COLO829 (cell line): Measurements from ENCODE around the gene GCHFR.

Experiments
- DNase-seq: peaks from one replicate; pipeline ENCODE4 v3.0.0; 2012; ENCODE audit warnings: low spot score

The GCHFR gene

DNA sequence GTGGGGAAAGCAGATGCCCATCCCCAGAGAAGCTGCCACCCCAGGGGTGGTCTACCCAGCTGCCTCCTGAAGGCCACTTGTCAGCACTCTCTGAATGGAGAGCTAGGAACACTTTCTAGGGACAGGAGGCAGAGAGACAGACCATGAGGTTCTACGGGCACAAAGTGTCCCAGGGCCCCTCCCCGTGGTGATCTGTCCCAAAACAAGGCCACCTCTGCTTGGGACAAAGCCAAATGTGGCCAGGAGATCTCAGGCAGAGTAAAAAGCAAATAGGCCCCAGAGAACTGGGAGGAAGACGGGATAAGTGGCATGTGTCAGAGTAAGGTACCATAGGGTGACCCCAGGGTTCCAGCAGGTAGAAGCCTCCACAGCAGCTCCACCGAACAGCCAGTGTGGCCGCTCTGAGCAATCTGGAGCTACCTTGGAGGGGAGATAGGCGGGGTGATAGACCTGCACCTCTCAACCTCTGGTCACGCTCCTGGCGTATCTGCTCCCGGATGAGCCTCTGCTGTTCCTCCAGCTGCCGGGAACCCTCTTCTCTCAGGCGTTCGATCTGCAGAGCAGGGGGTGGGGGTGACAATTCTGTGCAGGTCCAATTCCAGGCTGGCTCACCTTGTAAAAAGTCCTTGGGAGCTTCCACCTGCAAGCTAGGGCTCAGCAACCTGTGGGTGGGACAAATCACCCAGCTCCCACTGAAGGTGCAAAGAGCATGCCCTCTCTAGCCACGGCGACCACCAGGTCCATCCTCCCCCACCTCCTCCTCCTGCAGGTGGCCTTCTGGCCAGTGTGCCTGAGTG lies 12.1 kb downstream of the GCHFR start:
- DNase-seq = no peak

DNA sequence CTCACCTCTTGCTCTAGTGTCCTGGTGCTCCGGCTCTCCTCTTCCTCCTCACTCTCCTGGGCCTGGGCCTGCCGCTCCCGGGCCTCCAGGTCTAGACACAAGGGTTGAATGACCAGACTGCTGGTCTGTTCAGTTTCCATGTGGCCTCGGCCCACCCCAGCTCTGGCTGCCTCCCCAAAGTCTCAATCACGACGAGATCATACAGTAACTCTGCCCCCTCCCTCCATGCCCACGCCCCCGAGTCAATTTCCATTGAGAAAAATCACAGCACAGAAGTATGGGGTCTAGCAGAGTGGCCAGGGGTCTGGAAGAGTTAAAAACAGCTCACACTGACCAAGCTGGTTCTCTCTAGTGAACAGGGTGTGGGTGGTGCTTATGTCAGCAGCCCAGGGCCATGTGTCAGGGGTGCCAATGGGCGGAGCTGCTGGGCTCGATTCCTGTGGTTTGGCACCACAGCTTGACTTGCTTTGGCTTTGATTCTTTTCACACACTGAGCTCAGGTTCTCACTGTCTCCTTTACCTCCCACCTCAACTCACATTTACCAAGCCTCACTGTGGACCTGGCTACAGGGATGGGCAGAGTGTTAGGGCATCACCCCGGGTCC lies 12.8 kb downstream of the GCHFR start:
- no peak for DNase-seq

- no peak for DNase-seq
These were observed 18.9 kb downstream of the GCHFR start for GRCh38 chr15:40782609-40783227.

DNA sequence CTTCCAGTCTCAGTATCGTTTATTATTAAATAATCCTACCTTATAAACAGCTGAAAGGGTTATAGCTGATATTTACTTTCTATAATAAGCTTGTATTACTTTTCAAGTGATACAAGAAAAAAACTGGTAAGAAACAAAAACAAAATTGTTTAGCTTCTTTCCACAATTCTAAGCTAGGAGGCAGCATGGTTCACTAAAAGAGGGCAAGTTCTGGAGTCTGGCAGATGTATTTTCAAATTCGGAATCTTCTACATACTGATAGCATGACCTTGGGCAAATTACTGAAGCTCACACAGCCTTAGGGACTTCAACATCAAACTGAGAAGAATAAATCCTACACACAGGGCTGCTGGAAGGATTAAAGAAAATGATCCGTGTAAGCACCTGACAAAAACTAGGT lies 21.3 kb downstream of the GCHFR start:
- DNase-seq = no peak

DNA sequence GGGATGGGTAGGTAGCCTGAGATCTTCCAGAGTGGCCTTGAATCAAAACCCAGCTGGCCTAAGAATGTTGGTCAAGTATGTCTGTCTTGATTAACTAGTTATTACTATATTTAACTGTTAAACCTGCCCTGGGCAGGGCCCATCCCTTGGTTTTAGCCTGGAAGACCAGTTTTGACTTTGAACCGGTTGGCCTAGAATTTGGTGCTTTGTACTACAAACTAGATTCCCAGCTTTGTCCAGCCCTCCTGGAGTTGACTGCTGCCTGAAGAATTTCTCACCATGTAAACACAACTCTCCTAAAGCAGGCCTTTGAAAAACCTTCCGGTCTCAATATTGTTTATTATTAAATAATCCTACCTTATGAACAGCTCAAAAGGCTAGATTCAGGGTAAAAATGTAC lies 21.9 kb downstream of the GCHFR start:
- no peak for DNase-seq

DNA sequence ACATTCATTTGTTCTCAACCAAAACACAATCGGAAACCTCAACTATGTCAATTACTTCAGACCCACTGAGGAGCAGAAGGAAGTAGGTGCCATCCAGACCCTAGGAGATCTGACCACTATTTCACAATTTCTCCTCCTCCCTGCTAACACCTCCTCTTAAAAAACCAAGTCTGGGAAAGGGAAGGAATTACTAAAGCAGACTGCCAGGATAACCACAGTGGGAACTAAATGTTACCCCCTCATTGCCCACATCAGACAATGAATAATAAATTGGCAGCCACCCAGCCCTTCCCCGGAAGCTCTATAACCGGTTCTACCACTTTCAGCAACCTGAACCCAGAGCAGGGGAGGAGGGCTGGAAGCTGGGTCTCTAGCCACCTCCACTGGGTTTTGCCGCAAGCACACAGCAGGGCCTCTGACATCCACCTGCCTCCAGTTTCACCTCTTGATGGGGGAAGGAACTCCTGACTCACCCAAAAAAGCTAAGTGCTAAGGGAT lies 23.5 kb downstream of the GCHFR start:
- DNase-seq = no peak

GRCh38 chr15:40787991-40788390 lies 24.1 kb downstream of the GCHFR start:
- DNase-seq = no peak

DNA sequence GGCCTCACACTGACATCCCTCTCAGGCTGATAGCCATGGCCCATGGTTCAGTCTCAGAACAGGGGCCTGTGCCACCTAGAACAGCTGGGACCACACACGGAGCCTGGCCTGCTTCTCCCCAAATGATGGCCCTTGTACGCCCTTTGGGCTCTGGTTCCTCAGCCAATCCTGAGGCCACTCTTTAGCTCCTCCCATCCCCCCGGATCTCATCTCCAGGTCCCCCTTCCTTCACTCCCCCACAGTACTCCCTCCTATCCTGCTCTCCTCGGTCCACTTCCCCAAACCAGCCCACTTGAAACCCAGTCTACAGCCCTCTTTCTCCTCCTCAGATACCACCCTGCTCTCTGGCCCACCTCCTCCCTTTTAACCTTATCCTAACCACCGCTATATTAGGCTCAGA lies 25.3 kb downstream of the GCHFR start:
- no peak for DNase-seq

- no peak for DNase-seq
These were observed 26.1 kb downstream of the GCHFR start for GRCh38 chr15:40789999-40790398.

DNA sequence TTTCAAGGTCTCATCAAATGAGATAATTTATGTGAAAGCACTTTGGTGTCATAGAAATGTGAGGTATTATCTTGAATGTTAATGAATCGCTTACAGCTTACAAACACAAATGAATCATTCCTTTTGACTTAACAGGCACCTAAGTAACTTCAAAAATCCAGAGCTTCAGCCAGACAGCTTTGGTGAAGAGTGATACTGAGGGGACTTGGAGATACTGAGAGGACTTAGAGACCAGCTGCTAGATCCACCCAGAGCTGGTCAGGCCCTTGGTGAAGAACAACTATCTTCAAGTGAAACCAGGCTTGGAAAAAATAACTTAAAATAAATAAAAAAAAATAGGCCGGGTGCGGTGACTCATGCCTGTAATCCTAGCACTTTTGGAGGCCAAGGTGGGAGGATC lies 26.9 kb downstream of the GCHFR start:
- no peak for DNase-seq

GRCh38 chr15:40792394-40792793 lies 28.5 kb downstream of the GCHFR start:
- DNase-seq = no peak

- no peak for DNase-seq
These were observed 29.5 kb downstream of the GCHFR start for GRCh38 chr15:40793216-40793989.

DNA sequence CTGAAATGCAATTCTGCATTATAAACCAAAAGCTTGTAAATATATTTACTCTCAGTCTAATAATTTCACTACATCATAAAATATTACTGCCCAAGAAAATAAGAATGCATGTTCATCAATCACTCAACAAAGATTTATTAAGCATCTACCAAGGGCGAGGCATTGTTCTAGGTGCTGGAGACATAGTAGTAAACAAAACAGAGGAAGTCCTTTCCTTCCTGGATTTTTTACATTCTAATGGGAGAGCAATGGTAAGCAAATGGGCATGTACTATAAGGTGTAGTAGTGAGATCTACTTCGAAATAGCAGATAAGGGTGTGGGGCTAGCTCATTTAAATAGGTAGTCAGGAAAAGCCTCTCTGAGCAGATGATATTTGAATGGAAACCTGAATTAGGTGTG lies 32.2 kb downstream of the GCHFR start:
- no peak for DNase-seq

GRCh38 chr15:40796512-40796911 lies 32.6 kb downstream of the GCHFR start:
- no peak for DNase-seq

- no peak for DNase-seq
These were observed 35.7 kb downstream of the GCHFR start for GRCh38 chr15:40799523-40799922.

GRCh38 chr15:40803076-40803475 lies 39.2 kb downstream of the GCHFR start:
- DNase-seq = no peak

- no peak for DNase-seq
These were observed 39.8 kb downstream of the GCHFR start for GRCh38 chr15:40803688-40804087.

DNA sequence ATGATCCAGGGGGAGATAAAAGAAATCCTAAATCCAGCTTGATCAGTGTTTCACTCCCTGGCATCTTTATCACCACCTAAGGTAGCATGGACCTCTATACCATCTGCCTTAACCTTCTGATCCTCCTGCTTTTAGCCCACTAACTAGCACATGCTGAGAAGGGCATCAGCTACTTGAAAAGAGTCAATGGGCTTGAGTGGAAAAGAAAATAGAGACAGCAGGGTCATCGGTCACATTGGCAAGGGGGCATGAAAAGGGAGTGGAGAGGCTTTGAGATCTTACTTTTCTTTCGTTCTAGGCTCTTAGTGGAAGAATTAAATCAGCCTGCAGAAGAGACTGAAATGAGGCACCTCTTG lies 42.8 kb downstream of the GCHFR start:
- no peak for DNase-seq

- DNase-seq = peak; percentile 77
These were observed 43.4 kb downstream of the GCHFR start, which contains the start of the genes DNAJC17 and ZFYVE19 for GRCh38 chr15:40807028-40807887. DNAJC17 (minus strand) TSS chr15:40807473; CDS start chr15:40807446, 27 bp downstream. ZFYVE19 (plus strand) TSS chr15:40807089; CDS start chr15:40807590, 501 bp downstream.

GRCh38 chr15:40807888-40808461 lies 44.1 kb downstream of the GCHFR start:
- DNase-seq = no peak

DNA sequence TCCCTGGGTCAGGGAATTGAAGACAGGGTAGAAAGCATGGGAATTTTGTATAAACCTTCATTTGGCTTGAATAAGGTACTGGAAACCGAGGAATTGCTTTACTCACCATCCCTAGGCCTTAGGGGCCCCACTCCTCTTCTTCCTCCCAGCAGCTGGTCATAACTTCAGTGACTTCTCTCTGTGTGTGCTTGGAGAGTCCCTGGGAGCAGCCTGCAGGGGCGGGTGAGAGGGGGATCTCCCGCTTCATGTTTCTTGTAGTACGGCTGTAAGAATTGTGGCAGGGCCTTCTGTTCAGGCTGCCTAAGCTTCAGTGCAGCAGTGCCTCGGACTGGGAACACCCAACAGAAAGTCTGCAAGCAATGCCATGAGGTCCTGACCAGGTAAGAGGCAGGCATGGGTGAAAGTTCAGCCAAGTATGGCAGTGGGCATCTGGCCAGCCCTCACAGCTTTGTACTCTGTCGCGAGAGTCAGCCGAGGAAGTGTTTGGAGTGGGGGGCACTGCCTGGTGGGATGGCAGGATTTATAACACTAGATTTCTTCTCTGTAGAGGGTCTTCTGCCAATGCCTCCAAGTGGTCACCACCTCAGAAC lies 45.1 kb downstream of the GCHFR start:
- no peak for DNase-seq
